ENCODE data around the gene CLUH.

The CLUH gene

GRCh38 chr17:2719861-2720260, 8.3 kb upstream of the CLUH start:
- no peak for DNase-seq

GRCh38 chr17:2718150-2718938, 6.8 kb upstream of the CLUH start:
- DNase-seq, result no peak

GRCh38 chr17:2716649-2717048, 5.1 kb upstream of the CLUH start:
- DNase-seq, result no peak

GRCh38 chr17:2713881-2714280, 2.3 kb upstream of the CLUH start:
- DNase-seq, result no peak

- no peak for DNase-seq
These were observed 908 bp upstream of the CLUH start for GRCh38 chr17:2712300-2713043.

- DNase-seq, result no peak
These were observed 559 bp downstream of the CLUH start for GRCh38 chr17:2710803-2711607.

GRCh38 chr17:2710071-2710802, 1.3 kb downstream of the CLUH start:
- no peak for DNase-seq

- no peak for DNase-seq
These were observed 2.3 kb downstream of the CLUH start for GRCh38 chr17:2709183-2709661.

GRCh38 chr17:2708585-2709182, 2.9 kb downstream of the CLUH start:
- no peak for DNase-seq

GRCh38 chr17:2707721-2708584, 3.6 kb downstream of the CLUH start:
- no peak for DNase-seq

GRCh38 chr17:2706911-2707510, 4.6 kb downstream of the CLUH start:
- no peak for DNase-seq

GRCh38 chr17:2705888-2706795, 5.4 kb downstream of the CLUH start:
- DNase-seq, result no peak

GRCh38 chr17:2705263-2705662, 6.3 kb downstream of the CLUH start:
- no peak for DNase-seq

GRCh38 chr17:2704890-2705248, 6.7 kb downstream of the CLUH start:
- DNase-seq, result no peak

GRCh38 chr17:2704031-2704889, 7.3 kb downstream of the CLUH start:
- no peak for DNase-seq

- no peak for DNase-seq
These were observed 8.0 kb downstream of the CLUH start for GRCh38 chr17:2703606-2704005.

GRCh38 chr17:2703181-2703580, 8.4 kb downstream of the CLUH start:
- no peak for DNase-seq

GRCh38 chr17:2701996-2702741, 9.4 kb downstream of the CLUH start:
- DNase-seq, result no peak
